Muscle layer of duodenum (tissue), 2 donors: ENCODE results near the gene DNAH6.

ENCODE experiments used
- H3K27ac ChIP-seq: one replicate; pipeline ENCODE4 v1.7.0; 2013; ENCODE audit warnings: mild to moderate bottlenecking, low read length
- H3K27me3 ChIP-seq: one replicate; pipeline ENCODE4 v1.7.0; 2013; ENCODE audit warnings: low read depth, mild to moderate bottlenecking, control low read depth, low read length
- H3K36me3 ChIP-seq, 2 donors: one replicate each; pipeline ENCODE4 v1.7.0; 2013; ENCODE audit warnings: low read length in 2 of 2, control low read depth in 1 of 2, mild to moderate bottlenecking in 1 of 2; ENCODE audit not compliant: insufficient read depth in 2 of 2, control insufficient read depth in 1 of 2
- H3K4me1 ChIP-seq, 2 donors: one replicate each; pipeline ENCODE4 v1.7.0; 2013; ENCODE audit warnings: low read length in 2 of 2, mild to moderate bottlenecking in 2 of 2, control low read depth in 1 of 2, moderate library complexity in 1 of 2; ENCODE audit not compliant: insufficient read depth in 2 of 2, control insufficient read depth in 1 of 2
- H3K4me3 ChIP-seq, 2 donors: one replicate each; pipeline ENCODE4 v1.7.0; 2013; ENCODE audit warnings: low read length in 2 of 2, low read depth in 1 of 2, mild to moderate bottlenecking in 1 of 2
- H3K9me3 ChIP-seq, 2 donors: one replicate each; pipeline ENCODE4 v1.7.0; 2013; ENCODE audit warnings: low read length in 2 of 2, control low read depth in 1 of 2, mild to moderate bottlenecking in 1 of 2; ENCODE audit not compliant: control insufficient read depth in 1 of 2
- donor health status: healthy.

The DNAH6 gene

DNA sequence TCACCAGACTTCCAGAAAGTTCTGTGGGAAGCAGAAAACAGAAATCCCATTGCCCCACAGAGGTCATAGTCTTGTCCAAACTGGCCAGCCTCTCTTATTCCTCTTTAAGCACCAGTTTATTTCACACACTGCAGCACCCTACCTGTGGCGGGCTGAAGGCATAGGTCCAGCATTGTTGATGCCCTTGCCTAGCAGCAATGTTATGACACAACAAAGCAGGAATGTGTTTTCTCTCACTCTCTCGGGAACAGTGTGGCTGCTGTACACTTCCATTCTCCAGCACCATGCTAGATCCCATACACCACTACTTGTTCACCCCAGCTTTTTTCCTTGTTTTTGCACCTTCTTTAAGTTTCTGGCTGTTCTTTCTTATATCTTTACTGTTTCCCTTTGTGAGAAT lies 181.6 kb downstream of the DNAH6 start:
- no peaks in the 10 kb centered on the region for H3K27me3 ChIP-seq
- no peak overlapping the region for H3K4me3 ChIP-seq
- no peaks in the 10 kb centered on the region for H3K9me3 ChIP-seq
- no peak overlapping the region for H3K27ac ChIP-seq
- H3K4me1 ChIP-seq: no peaks in the 10 kb centered on the region
- H3K36me3 ChIP-seq: no peaks in the 10 kb centered on the region

DNA sequence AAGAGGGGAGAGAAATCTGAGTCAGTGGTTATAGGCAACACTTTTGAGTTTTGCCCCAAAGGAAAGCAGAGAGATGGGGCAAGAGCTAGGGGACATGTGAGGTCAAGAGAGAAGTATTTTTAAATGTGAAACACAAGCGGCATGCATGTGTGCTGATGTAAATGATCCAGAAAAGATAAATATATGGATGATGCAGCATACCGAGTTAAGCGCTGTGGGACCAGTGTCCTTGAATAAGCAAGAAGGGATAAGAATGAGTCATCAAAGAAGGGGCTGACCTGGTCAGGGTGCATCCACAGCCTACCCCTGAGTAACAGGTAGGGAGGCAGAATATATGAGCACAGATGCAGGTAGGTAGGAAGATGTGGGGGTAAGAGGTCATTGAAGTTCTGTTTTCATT lies 183.7 kb downstream of the DNAH6 start:
- Histone ChIP-seq H3K27ac (no peak overlapping the region), H3K4me3 (no peak overlapping the region), H3K36me3 (no peaks in the 10 kb centered on the region), H3K9me3 (no peaks in the 10 kb centered on the region), H3K27me3 (no peaks in the 10 kb centered on the region), H3K4me1 (no peaks in the 10 kb centered on the region)

DNA sequence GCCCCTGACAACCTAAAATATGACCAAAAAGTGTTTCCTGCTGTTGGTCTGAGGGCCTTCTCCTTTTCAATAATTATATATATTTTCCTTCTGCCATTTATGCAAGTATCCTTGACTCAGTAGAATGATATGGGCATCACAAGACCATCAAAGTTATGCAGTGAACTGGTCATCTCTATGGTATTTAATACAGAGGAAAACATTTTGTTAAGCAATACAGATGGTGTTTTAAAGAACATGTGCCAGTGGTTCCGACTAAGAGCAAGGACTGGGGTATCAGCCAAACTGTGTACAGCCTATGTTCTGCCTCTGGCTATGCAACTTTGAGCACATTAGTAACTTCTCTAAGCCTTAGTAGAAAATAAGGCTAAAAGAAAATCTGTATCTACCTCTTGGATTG lies 185.6 kb downstream of the DNAH6 start:
- H3K27me3 ChIP-seq: no peaks in the 10 kb centered on the region
- H3K4me1 ChIP-seq: no peaks in the 10 kb centered on the region
- H3K36me3 ChIP-seq: no peaks in the 10 kb centered on the region
- no peak overlapping the region for H3K4me3 ChIP-seq
- no peaks in the 10 kb centered on the region for H3K9me3 ChIP-seq
- H3K27ac ChIP-seq: no peak overlapping the region

DNA sequence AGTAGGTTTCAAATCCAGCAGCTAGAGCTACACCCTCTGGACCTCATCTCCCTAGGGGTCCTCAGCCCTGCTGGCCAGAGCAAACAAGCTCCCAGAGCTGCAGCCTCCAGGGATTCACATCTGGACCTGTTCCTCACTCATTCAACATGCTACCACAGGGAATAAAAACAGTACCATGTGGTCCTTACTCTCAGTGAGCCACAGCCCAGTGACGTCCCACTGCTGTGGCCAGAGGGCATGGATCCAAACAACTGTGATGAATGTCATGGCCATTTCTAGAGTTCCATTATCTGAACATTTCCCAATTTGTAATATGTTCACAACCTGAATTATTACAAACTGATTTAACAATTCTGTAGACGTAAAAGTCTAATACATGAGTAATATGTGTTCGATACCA lies 186.6 kb downstream of the DNAH6 start:
- Histone ChIP-seq H3K27ac (no peak overlapping the region), H3K4me1 (no peaks in the 10 kb centered on the region), H3K4me3 (no peak overlapping the region), H3K27me3 (no peaks in the 10 kb centered on the region), H3K36me3 (no peaks in the 10 kb centered on the region), H3K9me3 (no peaks in the 10 kb centered on the region)

DNA sequence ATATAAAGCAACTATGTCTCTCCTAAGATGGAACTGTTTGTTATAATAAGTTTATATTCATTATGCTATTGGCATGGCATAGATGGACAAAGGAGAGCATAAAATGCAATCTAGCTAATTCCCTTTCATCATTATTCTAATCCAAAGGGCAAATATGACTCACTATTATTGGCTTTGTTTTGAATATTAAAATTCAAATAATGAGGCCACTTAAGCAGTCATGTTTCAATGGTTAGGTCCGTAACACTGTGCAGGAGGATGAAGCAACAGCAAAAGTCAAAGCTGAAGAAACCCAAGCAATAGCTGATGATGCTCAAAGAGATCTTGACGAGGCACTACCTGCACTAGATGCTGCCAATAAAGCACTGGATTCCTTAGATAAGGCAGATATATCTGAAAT lies 187.5 kb downstream of the DNAH6 start:
- no peak overlapping the region for H3K27ac ChIP-seq
- no peak overlapping the region for H3K4me3 ChIP-seq
- H3K4me1 ChIP-seq: no peaks in the 10 kb centered on the region
- no peaks in the 10 kb centered on the region for H3K27me3 ChIP-seq
- no peaks in the 10 kb centered on the region for H3K9me3 ChIP-seq
- no peaks in the 10 kb centered on the region for H3K36me3 ChIP-seq

DNA sequence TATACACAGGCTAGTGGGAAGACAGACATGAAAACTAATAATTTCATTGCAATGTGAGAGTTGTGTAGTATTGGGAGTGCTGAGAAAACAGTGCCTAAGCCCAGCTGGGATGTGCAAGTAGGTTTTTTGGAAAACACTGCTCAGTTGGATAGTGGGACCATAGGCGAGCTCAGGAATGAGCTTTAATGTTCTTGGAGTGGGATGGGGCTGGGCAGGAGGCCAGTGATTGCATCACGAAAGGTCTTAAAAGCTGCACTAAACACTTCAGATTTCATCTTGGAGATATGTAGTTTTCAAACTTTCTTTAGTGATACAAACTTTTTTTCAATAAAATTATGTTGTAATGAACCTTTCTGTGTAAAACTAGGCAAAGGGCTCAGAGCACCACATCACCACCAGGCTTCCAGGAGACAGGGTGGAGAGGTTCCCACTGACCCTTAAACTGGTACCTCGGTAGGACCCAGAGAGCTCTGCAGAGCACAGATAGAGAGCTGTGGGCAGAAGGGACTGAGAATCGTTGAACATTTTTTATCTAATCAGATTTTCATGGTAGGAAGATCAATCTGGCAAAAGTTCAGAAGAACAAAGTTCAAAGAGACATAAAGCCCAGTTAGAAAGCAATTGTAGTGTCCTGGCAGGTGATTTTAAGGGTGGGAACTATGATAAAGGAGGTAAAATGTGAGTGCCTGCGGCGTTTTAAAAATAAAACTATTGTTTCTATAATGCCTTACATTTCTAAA lies 188.4 kb downstream of the DNAH6 start:
- H3K4me3 ChIP-seq: no peak overlapping the region
- H3K9me3 ChIP-seq: no peaks in the 10 kb centered on the region
- H3K36me3 ChIP-seq: no peaks in the 10 kb centered on the region
- no peak overlapping the region for H3K27ac ChIP-seq
- no peaks in the 10 kb centered on the region for H3K27me3 ChIP-seq
- no peaks in the 10 kb centered on the region for H3K4me1 ChIP-seq

DNA sequence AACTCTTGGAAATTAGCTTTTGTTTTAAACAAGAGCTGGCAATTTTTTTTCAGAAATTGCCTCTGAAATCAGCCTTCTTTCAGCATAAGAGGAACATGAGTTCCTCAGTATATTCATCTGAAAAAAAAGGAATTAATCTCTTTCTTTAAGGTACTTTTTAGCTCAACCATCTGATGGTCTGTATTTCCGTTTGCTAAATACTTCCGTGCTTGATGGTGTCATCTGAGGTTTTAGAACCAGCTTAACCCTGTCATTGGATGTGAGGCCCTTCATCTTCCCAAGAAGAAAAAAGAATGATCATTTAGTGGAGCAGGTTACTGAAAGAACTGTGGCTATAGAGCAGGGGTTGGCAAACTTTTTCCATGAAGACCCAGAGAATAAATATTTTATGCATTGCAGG lies 189.6 kb downstream of the DNAH6 start:
- Histone ChIP-seq H3K4me3 (no peak overlapping the region), H3K27me3 (no peaks in the 10 kb centered on the region), H3K36me3 (no peaks in the 10 kb centered on the region), H3K27ac (no peak overlapping the region), H3K4me1 (no peaks in the 10 kb centered on the region), H3K9me3 (no peaks in the 10 kb centered on the region)

DNA sequence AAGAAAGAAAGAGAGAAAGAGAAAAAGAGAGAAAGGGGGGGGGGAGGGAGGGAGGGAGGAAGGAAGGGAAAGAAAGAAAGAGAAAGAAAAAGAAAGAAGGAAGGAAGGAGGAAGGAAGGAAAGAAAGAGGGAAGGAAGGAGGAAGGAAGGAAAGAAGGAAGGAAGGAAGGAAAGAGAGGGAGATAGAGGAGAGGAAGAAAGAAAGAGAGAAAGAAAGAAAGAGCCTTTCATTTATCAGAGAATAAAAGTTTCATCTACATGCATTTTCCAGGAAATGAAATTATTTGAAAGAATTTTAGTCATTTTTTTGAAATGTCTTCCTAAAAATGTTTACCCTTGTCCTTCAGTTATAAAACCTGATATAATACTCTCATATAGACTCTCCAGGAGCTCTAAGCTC lies 192.1 kb downstream of the DNAH6 start:
- Histone ChIP-seq H3K27ac (no peak overlapping the region), H3K4me1 (no peaks in the 10 kb centered on the region), H3K9me3 (no peaks in the 10 kb centered on the region), H3K27me3 (no peaks in the 10 kb centered on the region), H3K36me3 (no peaks in the 10 kb centered on the region), H3K4me3 (no peak overlapping the region)

DNA sequence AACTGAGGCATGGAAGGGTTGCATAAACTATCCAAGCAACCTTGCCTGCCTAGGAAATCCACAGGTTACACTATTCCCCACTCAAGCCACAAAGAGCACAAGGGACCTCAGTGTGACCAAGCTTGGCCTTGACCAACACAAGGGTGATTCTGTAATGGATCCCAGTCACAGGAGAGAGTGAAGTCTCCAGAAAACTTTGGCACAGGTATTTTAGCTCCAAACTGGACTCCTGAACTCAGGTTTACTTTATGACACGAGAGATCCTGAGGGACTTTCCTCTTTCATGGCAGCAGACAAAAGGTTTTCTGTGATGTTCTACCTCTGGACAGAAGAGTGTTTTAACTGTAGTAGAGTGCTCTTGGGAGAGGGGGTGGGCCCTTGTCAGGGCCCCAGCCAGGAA lies 195.4 kb downstream of the DNAH6 start:
- Histone ChIP-seq H3K4me1 (no peaks in the 10 kb centered on the region), H3K27ac (no peak overlapping the region), H3K4me3 (no peak overlapping the region), H3K9me3 (no peaks in the 10 kb centered on the region), H3K27me3 (no peaks in the 10 kb centered on the region), H3K36me3 (no peaks in the 10 kb centered on the region)

DNA sequence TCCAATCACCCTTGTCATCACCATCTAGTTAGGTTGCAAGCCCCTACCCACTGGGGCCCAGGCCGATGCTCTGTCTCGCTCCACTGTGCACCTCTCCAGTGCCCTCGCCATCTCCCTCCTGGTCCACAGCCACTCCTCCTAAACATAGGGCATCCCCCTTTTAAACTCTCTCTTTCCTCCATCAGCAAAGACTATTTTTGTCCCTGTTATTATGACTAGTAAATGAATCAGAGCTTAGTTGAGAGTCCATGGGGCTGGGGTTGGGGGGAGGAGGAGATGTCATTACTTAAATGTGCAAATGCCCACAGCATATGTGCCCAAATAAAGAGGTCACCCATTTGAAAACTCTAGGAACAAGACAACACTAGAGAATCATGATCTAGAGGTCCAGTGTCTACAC lies 197.1 kb downstream of the DNAH6 start:
- Histone ChIP-seq H3K36me3 (no peaks in the 10 kb centered on the region), H3K4me1 (no peaks in the 10 kb centered on the region), H3K4me3 (no peak overlapping the region), H3K27ac (no peak overlapping the region), H3K27me3 (no peaks in the 10 kb centered on the region), H3K9me3 (no peaks in the 10 kb centered on the region)

DNA sequence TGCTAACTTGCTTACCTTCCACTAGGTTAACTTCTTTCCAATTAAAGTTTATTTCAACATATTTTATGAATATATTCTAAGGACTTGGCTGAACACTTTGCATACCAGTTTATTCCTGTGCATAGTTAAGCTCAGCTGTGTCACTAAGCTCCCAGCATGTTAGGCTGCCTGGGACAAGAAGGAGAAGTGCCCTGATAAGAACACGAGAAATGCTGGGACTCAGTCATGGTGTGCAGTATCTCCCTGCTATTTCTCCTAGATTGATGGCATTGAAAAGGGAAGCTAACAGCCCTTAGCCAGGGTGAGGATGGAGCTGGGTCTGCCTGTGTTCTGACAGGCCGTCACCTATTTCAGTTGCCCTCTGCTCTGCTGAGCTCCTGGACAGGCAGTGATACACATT lies 200.3 kb downstream of the DNAH6 start:
- Histone ChIP-seq H3K9me3 (no peaks in the 10 kb centered on the region), H3K27ac (no peak overlapping the region), H3K27me3 (no peaks in the 10 kb centered on the region), H3K36me3 (no peaks in the 10 kb centered on the region), H3K4me3 (no peak overlapping the region), H3K4me1 (no peaks in the 10 kb centered on the region)

DNA sequence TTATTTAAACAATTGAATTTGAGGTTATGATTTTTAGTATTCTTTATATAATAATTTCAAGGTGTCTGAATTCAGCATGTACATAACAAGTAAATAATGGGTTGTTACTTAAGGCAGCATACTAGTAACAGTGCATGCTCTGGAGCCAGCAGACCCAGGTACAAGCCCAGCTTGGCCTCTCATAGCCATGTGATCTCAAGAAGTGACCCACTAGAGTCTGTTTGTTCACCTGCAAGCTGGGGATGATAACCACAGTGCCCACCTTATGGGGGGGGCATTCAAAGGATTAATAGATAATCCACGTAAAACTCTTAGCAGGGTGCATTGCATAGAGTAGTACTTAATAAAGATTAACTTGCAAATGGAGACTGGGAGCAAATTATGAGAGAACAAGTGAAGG lies 201.0 kb downstream of the DNAH6 start:
- Histone ChIP-seq H3K36me3 (no peaks in the 10 kb centered on the region), H3K9me3 (no peaks in the 10 kb centered on the region), H3K4me1 (no peaks in the 10 kb centered on the region), H3K4me3 (no peak overlapping the region), H3K27me3 (no peaks in the 10 kb centered on the region), H3K27ac (no peak overlapping the region)
